Neuronal stem cell (in vitro differentiated cells): ENCODE data around the gene SLIT3.
A peak's percentile ranks its signal among the peaks of the same experiment; 100 is the strongest.
"Not testable (repeated sequence)": the region's sequence is repeated elsewhere in the genome, so short reads cannot be mapped to it uniquely, and the experiment has no call there.

Experiments used
- DNase-seq: peaks from one replicate; pipeline ENCODE4 v3.0.0-alpha.2; 2013; ENCODE audit warnings: low spot score
- H2AFZ ChIP-seq: one replicate; pipeline ENCODE4 v1.6.1; 2013; ENCODE audit warnings: mild to moderate bottlenecking, low read length, inconsistent platforms
- H2AK5ac ChIP-seq: 2 replicates; pipeline ENCODE4 v1.6.1; 2013; ENCODE audit warnings: low read depth, mild to moderate bottlenecking, inconsistent platforms, low read length, moderate library complexity, mixed read lengths
- H2BK120ac ChIP-seq: 2 replicates; pipeline ENCODE4 v1.6.1; 2013; ENCODE audit warnings: low read depth, mild to moderate bottlenecking, inconsistent platforms, low read length, moderate library complexity, mixed read lengths
- H2BK12ac ChIP-seq: one replicate; pipeline ENCODE4 v1.6.1; 2013; ENCODE audit warnings: low read length, inconsistent platforms
- H2BK15ac ChIP-seq: 2 replicates; pipeline ENCODE4 v1.6.1; 2013; ENCODE audit warnings: mild to moderate bottlenecking, low read length, inconsistent platforms, mixed read lengths
- H2BK5ac ChIP-seq: one replicate; pipeline ENCODE4 v1.6.1; 2013; ENCODE audit warnings: inconsistent platforms, mild to moderate bottlenecking, low read length, moderate library complexity
- H3K14ac ChIP-seq: one replicate; pipeline ENCODE4 v1.6.1; 2013; ENCODE audit warnings: low read length, inconsistent platforms
- H3K18ac ChIP-seq: 2 replicates; pipeline ENCODE4 v1.6.1; 2013; ENCODE audit warnings: low read length, inconsistent platforms
- H3K23ac ChIP-seq: 2 replicates; pipeline ENCODE4 v1.6.1; 2013; ENCODE audit warnings: low read depth, mild to moderate bottlenecking, mixed read lengths, low read length, inconsistent platforms; ENCODE audit not compliant: poor library complexity
- H3K27ac ChIP-seq: replicated peaks from 3 replicates; pipeline ENCODE4 v1.5.1; 2013; ENCODE audit warnings: low read length, inconsistent platforms
- H3K27me3 ChIP-seq, 3 experiments: 2 replicates each; pipeline ENCODE4 v1.6.1; 2013; ENCODE audit warnings: low read length in 3 of 3, mild to moderate bottlenecking in 2 of 3, inconsistent platforms in 1 of 3, low read depth in 1 of 3, mixed read lengths in 1 of 3, moderate library complexity in 1 of 3; ENCODE audit not compliant: control insufficient read depth in 3 of 3, insufficient read depth in 3 of 3
- H3K36me3 ChIP-seq, 2 donors: replicated peaks in 1 of 2; 2 replicates each; pipeline ENCODE4 v1.6.1; 2013; ENCODE audit warnings: low read length in 2 of 2; ENCODE audit not compliant: control insufficient read depth in 2 of 2, insufficient read depth in 2 of 2
- H3K4ac ChIP-seq: 2 replicates; pipeline ENCODE4 v1.6.1; 2013; ENCODE audit warnings: inconsistent platforms, mild to moderate bottlenecking, low read length, moderate library complexity
- H3K4me1 ChIP-seq, 2 donors: 1 replicate in 1 of 2; 2 replicates in 1 of 2; pipeline ENCODE4 v1.6.1; 2013; ENCODE audit warnings: low read length in 2 of 2, low read depth in 1 of 2; ENCODE audit not compliant: control insufficient read depth in 2 of 2, insufficient read depth in 1 of 2
- H3K4me2 ChIP-seq: one replicate; pipeline ENCODE4 v1.6.1; 2013; ENCODE audit warnings: mild to moderate bottlenecking, low read length, inconsistent platforms; ENCODE audit not compliant: insufficient read depth, poor library complexity, severe bottlenecking
- H3K4me3 ChIP-seq, 2 donors: 2 replicates each; pipeline ENCODE4 v1.5.1; 2013; ENCODE audit warnings: low read length in 2 of 2, mild to moderate bottlenecking in 2 of 2, inconsistent platforms in 1 of 2, moderate library complexity in 1 of 2
- H3K79me1 ChIP-seq: one replicate; pipeline ENCODE4 v1.6.1; 2013; ENCODE audit warnings: low read depth, mild to moderate bottlenecking, inconsistent platforms, low read length, moderate library complexity
- H3K9ac ChIP-seq: one replicate; pipeline ENCODE4 v1.6.1; 2013; ENCODE audit warnings: mild to moderate bottlenecking, low read depth, low read length, inconsistent platforms; ENCODE audit not compliant: poor library complexity
- H3K9me3 ChIP-seq, 2 donors: replicated peaks in 1 of 2; 2 replicates each; pipeline versions ENCODE3 to v1.6.1; 2013; ENCODE audit warnings: low read length in 2 of 2, mild to moderate bottlenecking in 2 of 2, inconsistent platforms in 1 of 2, low read depth in 1 of 2, mixed read lengths in 1 of 2, moderate library complexity in 1 of 2; ENCODE audit not compliant: control insufficient read depth in 2 of 2, insufficient read depth in 1 of 2
- H4K8ac ChIP-seq: one replicate; pipeline ENCODE4 v1.6.1; 2013; ENCODE audit warnings: low read depth, mild to moderate bottlenecking, inconsistent platforms, low read length, moderate library complexity
- H4K91ac ChIP-seq: one replicate; pipeline ENCODE4 v1.6.1; 2013; ENCODE audit warnings: low read length, low read depth, mild to moderate bottlenecking, inconsistent platforms; ENCODE audit not compliant: poor library complexity
- WGBS, 2 donors: extraction: QIAGEN DNeasy Blood & Tissue Kit; methylation state at CpG; one replicate each; pipeline ENCODE4 v1.1.7; 2013; ENCODE audit warnings: missing lambda C conversion rate in 2 of 2, mixed read lengths in 1 of 2; ENCODE audit not compliant: insufficient read length in 2 of 2, insufficient replicate concordance in 1 of 2; ENCODE audit errors: extremely low coverage in 2 of 2; 5-methylcytosine and 5-hydroxymethylcytosine counted together

Gene SLIT3

GRCh38 chr5:168747987-168748777, 552.8 kb downstream of the SLIT3 start:
- no peak overlapping the region for H2BK5ac ChIP-seq
- H4K8ac ChIP-seq, result no peak overlapping the region
- peak overlapping the region; percentile 83 for H3K23ac ChIP-seq
- peak overlapping the region; percentile 73 for H3K18ac ChIP-seq
- no peak overlapping the region for H4K91ac ChIP-seq
- no peak overlapping the region for H3K4me2 ChIP-seq
- H3K14ac ChIP-seq, result no peak overlapping the region
- H3K4me1 ChIP-seq, result no peaks in the 10 kb centered on the region
- DNase-seq, result peak; percentile 66
- WGBS, 2 donors, result no CpG with 5 or more reads among the region's 19 CpGs
- no peak overlapping the region for H3K4me3 ChIP-seq
- H3K9me3 ChIP-seq, result no peaks in the 10 kb centered on the region
- H3K27me3 ChIP-seq, result no peaks in the 10 kb centered on the region
- no peaks in the 10 kb centered on the region for H3K36me3 ChIP-seq
- peak overlapping the region; percentile 1 for H3K9ac ChIP-seq
- no peak overlapping the region for H2BK15ac ChIP-seq
- H3K4ac ChIP-seq, result no peak overlapping the region
- H2AK5ac ChIP-seq, result no peak overlapping the region
- H3K27ac ChIP-seq, result no peak overlapping the region
- peaks cover 2% of the 10 kb centered on the region for H3K79me1 ChIP-seq
- H2AFZ ChIP-seq, result no peak overlapping the region
- H2BK120ac ChIP-seq, result no peak overlapping the region
- H2BK12ac ChIP-seq, result peak overlapping the region; percentile 24

DNA sequence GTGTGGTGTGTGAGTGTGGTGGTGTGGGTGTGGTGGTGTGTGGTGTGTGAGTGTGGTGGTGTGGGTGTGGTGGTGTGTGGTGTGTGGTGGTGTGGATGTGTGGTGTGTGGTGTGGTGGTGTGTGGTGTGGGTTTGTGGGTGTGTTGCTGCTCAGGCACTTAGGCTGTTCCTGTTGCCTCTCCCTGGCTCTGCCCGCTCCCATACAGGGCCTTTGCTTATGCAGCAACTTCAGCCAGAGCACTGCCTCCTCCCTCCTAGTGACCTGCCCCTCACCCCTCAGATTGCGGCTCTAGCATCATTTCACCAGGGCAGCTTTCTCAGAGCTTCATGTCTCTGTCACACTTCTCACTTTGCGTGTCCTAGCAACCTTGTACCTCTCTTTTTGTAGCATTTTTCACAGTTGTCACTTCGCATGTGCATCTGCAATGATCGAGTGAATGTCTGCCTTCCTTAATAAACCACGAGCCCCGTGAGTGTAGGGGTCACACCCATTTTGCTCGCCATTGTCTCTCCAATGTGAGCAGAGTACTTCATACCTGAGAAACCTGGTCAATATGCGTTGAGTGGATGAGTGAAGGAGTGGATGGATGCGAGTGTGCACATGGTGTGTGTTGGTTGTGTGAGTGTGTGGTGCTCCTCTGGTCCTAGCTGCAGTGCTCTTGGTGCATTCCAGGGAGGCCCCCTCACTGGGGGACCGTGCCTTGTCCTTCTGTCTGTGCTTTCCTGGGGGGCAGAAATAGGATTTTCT, 553.9 kb downstream of the SLIT3 start:
- Histone ChIP-seq H2AFZ (no peak overlapping the region), H3K9ac (no peak overlapping the region), H4K91ac (peak overlapping the region; percentile 1), H3K4me2 (no peak overlapping the region), H3K23ac (no peak overlapping the region), H3K18ac (no peak overlapping the region), H2BK5ac (no peak overlapping the region), H3K27me3 (no peaks in the 10 kb centered on the region), H3K4me3 (no peak overlapping the region), H3K14ac (no peak overlapping the region), H2BK12ac (no peak overlapping the region), H3K4me1 (no peaks in the 10 kb centered on the region), H3K79me1 (peaks cover 2% of the 10 kb centered on the region), H2BK15ac (no peak overlapping the region), H2AK5ac (no peak overlapping the region), H3K4ac (no peak overlapping the region), H3K36me3 (no peaks in the 10 kb centered on the region), H2BK120ac (no peak overlapping the region), H4K8ac (no peak overlapping the region), H3K9me3 (no peaks in the 10 kb centered on the region), H3K27ac (no peak overlapping the region)
- DNase-seq, result no peak
- no CpG with 5 or more reads among the region's 11 CpGs for WGBS, 2 donors

DNA sequence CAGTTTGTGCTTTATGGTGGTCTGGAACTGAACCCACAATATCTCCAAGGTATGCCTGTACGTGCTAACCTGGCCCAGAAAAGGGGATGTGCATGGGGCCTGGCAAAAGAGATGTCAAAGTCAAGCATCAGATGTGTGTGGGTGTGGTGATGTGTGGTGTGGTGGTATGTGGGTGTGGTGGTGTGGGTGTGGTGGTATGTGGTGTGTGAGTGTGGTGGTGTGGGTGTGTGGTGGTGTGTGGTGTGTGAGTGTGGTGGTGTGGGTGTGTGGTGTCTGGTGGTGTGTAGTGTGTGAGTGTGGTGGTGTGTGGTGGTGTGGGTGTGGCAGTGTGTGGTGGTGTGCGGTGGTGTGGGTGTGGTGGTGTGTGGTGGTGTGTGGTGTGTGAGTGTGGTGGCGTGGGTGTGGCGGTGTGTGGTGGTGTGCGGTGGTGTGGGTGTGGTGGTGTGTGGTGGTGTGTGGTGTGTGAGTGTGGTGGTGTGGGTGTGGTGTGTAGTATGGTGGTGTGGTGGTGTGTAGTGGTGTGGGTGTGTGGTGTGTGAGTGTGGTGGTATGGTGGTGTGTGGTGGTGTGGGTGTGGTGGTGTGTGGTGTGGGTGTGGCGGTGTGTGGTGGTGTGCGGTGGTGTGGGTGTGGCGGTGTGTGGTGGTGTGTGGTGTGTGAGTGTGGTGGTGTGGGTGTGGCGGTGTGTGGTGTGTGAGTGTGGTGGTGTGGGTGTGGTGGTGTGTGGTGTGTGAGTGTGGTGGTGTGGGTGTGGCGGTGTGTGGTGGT, 554.6 kb downstream of the SLIT3 start:
- not testable (repeated sequence) for H3K36me3 ChIP-seq, H3K18ac ChIP-seq, H3K4ac ChIP-seq, DNase-seq, H2BK15ac ChIP-seq, H3K4me1 ChIP-seq, H2AK5ac ChIP-seq, H3K79me1 ChIP-seq, H2BK12ac ChIP-seq, H3K27me3 ChIP-seq, H2BK120ac ChIP-seq, H3K14ac ChIP-seq, H3K9me3 ChIP-seq, H3K4me2 ChIP-seq, H3K27ac ChIP-seq, H2BK5ac ChIP-seq, H2AFZ ChIP-seq, H4K8ac ChIP-seq
- Histone ChIP-seq H3K23ac (peak overlapping the region; percentile 77), H4K91ac (peak overlapping the region; percentile 1), H3K9ac (peak overlapping the region; percentile 31), H3K4me3 (peak overlapping the region in 1 of 2 donors; percentile 56)
- no CpG with 5 or more reads among the region's 10 CpGs for WGBS, 2 donors

- Histone ChIP-seq H3K14ac (no peak overlapping the region), H3K36me3 (no peaks in the 10 kb centered on the region), H2BK12ac (no peak overlapping the region), H3K4me1 (no peaks in the 10 kb centered on the region), H2BK5ac (no peak overlapping the region), H2BK15ac (no peak overlapping the region), H3K79me1 (peaks cover 2% of the 10 kb centered on the region), H4K8ac (no peak overlapping the region), H3K4me2 (no peak overlapping the region), H4K91ac (no peak overlapping the region), H3K27ac (no peak overlapping the region), H2AFZ (no peak overlapping the region), H2AK5ac (no peak overlapping the region), H3K18ac (no peak overlapping the region), H2BK120ac (no peak overlapping the region), H3K4ac (no peak overlapping the region), H3K9me3 (peaks cover 0 to 2% of the 10 kb centered on the region in 2 donors), H3K23ac (no peak overlapping the region), H3K9ac (no peak overlapping the region), H3K4me3 (no peak overlapping the region), H3K27me3 (no peaks in the 10 kb centered on the region)
- no CpG with 5 or more reads among the region's 7 CpGs for WGBS, 2 donors
- no peak for DNase-seq
Observed at GRCh38 chr5:168743617-168744016, 557.3 kb downstream of the SLIT3 start.
